ENCODE data around the gene TBC1D7. TPM values are rescaled to one million over a fixed set of nuclear protein-coding genes. Genes with fewer than 3 reads are reported as not detected.
A peak's percentile ranks its signal among the peaks of the same experiment; 100 is the strongest.

Gene TBC1D7
- total RNA-seq, result 16.6 TPM

GRCh38 chr6:13328076-13328874 lies at the start of gene TBC1D7:
Gene TBC1D7, minus strand, starts transcription at chr6:13328537. Its CDS starts 1,639 bp downstream, at chr6:13326898.
- peak; percentile 97 for ATAC-seq

GRCh38 chr6:13377054-13377758 lies 48.9 kb upstream of the TBC1D7 start:
- no peak for ATAC-seq

DNA sequence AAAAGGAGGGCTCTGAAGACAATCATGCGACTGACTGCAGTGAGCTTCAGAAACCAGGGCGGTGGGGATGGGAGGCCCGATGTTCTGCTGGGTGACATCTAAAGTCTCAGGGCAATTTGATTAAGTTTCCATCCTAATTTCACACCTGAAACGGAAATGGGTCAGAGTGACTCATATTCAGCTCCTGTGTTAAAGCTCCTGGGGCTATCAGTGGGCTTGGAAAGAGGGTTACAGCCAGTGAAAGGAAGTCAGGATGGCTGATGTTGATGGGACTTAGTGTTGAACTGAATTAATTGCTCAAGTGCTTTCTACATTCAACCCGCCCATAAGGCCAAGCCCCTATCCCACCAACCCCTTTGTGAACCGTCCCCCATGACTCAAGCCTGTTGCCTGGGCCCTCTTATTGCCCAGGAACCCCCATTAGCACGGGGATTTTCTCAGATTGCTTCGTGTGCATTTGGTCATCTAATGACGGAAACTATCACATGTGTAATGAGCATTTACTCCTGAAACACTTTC lies 47.1 kb upstream of the TBC1D7 start:
- ATAC-seq, result no peak

DNA sequence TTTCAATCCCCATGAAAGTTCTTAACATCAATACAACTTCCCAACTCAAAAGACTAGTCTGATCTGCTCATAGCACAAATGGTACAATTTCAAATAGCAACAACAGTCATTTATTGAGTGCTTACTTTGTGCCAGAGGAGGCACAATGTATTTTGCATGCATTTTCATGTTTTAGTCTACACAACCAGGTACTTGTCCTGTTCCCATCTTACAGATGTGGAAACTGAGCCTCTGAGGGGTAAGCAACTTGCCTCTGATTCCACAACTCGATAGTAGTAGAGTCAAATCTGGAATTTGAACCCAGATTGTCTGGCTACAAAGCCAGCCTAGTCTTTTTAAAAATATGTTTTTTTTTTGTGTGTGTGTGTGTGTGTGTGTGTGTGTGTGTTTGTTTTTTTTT lies 45.6 kb upstream of the TBC1D7 start:
- no peak for ATAC-seq

DNA sequence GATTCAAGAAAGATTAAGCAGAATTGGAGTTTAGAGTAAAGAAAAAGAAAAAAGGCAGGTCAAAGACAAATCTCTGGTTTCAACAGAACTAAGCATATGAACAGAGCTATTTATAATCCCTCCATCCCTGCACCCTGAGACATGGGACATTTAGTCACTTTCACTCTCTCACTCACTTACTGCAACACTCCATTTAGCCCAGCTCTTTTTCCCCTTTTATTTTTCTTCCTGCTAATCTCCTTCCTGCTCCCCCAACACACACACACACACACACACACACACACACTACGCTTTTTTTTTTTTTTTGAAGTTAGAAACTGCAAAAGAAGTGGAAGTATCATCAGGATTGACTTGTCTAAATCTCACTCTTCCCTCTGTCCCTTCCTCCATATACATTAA lies 45.1 kb upstream of the TBC1D7 start:
- no peak for ATAC-seq

DNA sequence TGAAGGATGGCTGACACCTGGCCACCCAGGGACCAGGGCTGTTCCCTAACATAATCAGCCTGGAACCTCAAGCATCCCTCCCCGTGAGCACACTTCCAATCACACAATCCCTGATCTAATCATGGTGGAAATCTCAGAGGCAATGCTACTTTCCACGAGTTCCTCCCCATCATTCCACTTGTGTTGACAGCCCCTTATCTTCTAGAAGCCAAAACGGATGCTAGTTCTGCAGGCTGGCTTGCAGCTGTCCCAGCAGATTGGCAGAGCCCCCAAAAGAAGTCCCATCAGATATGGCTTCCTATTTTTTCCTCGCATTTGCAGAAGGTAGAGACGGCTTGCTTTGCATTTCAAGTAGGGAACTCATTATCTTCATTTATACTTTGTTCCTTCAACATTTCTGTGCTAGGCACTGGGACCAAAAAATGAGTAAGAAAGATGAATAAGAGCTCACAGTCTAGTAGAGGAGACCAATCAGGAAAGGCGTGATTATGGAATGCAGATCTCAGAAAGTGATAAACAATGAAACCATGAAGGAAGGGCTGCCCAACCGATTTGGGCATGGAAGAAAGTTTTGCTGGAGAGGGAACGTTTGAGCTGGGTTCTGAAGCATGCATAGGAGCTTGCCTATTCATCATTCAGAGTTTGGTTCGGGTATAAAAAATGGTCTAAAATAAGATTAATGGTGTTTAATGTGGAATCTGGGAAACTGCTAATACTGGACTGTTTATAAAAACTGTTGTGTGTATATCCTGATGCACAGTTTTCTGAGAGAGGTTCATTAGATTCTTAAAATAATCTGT lies 44.6 kb upstream of the TBC1D7 start:
- no peak for ATAC-seq

- ATAC-seq, result no peak
Measured at GRCh38 chr6:13372076-13372475, 43.7 kb upstream of the TBC1D7 start.

DNA sequence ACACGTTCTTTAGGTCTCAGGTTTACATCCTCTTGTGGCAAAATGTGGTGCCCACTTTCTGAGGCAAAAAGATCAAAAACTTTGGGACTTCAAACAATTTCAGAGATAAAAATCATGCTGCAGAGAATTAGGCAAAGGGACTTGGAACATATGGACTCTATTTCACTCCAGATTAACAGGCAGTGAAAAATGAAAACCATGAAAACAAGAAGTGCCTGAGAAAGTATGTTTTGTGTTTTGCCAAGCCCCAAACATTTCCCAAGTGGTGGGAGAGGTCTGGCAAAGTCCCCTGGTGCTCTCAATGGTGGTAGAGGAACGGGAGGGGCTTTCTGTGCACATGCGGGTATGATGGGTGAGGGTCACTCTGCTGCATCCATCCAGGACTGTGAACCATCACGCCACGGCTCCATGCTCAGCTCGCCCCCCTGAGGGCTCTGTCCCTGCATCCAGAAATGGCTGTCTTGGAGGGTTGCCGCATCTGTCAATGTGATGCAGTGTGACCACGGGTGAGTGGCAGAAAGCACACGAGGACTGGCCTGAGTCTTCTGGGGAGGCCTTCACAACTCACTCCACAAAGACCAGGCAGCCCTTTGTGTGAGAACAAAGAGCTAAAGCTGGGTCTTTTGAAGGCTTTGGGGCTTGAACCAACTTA lies 43.2 kb upstream of the TBC1D7 start:
- ATAC-seq, result no peak

DNA sequence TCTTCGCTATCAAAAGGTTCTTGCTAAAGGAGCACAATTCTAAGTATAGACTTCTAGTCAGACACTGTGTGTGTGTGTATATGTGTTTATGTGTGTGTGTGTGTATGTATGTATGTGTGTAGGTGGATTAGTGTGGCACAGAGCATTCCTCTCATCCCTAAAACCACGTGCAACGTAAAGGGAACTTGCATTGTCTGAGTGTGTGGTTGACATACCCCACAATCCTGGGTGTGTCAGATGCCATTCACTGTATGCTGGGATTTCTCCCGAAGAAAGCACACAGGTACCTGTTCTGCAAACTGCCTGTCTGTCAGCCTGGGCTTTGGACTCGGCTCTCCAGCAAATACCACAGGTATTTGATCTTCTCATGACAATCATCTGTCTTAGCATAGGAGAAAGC lies 42.3 kb upstream of the TBC1D7 start:
- no peak for ATAC-seq

GRCh38 chr6:13369591-13369990 lies 41.3 kb upstream of the TBC1D7 start:
- ATAC-seq, result no peak

GRCh38 chr6:13368731-13369115 lies 40.4 kb upstream of the TBC1D7 start:
- ATAC-seq, result no peak

- peak; percentile 68 for ATAC-seq
Measured at GRCh38 chr6:13368079-13368730, 39.9 kb upstream of the TBC1D7 start.

GRCh38 chr6:13367396-13367795 lies 39.1 kb upstream of the TBC1D7 start:
- no peak for ATAC-seq

DNA sequence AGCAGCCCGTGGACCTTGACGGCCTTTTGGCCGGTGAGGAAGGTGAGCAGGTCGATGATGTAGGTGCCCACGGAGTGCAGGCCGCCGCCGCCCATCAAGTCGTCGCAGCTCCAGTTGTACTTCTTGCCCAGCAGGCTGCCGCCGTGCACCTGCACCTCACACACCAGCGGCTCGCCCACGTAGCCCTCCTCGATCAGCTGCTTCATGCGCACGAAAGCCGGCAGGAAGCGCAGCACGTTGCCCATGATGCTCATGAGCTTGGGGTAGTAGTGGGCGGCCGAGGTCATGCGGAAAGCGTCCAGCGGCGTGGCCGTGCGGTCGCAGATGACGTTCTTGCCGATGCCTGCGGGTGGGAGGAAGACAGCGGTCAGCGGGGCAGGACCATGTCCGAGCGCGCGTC lies 37.0 kb upstream of the TBC1D7 start:
- no peak for ATAC-seq

DNA sequence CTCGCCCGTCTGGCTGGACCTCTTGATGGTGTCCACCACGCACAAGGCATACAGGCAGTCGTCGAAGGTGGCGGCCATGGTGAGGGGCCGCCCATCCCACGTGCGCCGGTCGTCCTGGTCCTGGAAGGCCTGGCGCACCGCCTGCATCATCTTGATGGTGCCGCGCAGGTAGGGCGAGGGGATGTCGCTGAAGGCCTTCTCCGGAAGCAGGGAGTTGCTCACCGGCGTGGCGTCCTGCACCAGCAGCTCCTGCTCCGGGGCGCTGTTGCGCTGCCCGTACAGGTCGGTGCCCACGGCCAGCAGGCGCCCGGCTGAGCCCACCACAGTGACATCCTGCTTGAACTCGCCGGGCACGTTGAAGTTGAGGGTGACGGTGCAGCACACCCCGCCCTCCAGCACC lies 36.5 kb upstream of the TBC1D7 start:
- no peak for ATAC-seq

- ATAC-seq, result no peak
Measured at GRCh38 chr6:13362412-13362811, 34.1 kb upstream of the TBC1D7 start.

DNA sequence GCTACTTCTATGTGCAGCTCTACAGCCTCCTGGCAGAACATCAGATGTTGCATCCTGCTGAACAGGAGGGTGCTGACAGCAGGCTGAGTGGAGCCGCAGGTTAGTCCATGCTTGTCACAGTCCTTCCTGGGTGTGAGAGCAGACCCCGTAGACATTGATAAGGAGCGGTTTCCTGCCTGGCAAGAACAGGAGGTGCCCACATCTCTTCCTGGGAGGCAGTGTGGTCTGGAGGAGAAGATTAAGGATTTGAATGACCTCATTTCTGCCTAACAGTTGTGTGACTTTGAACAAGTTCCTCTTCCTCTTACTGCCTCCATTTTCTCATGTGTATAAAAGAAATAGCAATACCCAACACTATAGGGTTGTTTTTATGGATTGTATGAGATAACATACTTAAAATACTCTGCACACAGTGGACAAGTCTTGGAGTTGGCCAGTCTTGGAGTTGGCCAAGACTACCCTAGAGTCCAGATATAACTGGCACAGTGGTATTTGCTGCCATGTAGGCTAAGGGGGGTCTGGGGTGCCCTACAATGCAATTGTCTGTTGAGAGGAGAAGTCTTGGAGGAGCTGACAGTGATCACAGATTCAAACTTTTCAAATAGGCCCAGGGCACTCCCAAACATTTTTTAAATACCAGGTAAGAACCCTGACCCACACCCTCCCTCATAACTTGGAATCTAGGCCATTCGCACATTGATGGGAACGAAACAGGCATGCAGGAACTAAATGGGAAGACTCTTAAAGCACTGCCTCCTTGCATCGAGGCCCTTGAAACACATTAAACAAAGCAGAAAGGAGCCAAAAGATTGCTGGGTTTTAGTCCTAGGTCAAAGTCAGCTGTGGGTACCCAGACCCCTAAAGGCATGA lies 32.6 kb upstream of the TBC1D7 start:
- ATAC-seq, result no peak

GRCh38 chr6:13359287-13359686 lies 30.9 kb upstream of the TBC1D7 start:
- ATAC-seq, result no peak

DNA sequence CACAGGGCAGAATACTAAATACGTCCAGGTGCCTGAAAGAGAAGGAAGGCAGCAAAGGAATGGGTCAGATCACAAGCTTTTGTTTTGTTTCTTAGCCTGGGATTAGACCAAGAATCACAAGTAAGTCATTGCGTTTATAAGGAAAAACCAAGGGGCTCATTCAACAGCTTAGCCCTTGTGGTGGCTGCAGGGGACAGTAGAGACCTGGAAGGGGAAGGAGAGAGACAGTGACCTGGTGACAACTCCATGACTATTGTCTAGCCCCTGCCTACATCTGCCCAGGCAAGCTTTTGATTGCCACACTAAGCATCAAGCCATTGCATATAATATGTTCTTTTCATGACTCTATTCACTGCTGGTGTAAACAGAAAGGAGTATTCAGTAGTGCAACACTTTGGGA lies 30.2 kb upstream of the TBC1D7 start:
- no peak for ATAC-seq

DNA sequence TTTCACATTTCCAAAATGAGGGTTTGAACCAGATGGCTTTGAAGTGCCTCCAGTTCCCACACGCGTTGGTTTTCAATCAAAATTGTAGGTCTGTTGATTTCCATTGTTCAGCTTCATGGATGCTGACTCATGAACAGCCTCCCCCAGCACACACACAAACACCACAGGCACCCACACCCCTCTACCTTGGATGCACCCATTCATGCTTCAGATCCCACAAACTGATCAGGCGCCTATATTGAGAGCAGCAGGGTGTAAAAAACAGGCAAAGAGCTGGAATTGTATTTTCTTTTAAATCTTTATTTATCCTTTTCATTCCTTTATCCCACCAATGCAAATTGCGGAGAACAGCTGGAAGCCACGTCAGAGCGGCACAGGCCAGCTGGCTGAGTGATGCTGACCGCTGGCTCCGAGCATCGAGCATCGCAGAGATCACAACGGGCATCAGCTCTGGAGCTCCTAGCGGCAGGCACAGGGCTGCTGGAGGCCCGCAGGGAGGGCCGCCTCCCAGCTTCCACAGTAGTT lies 29.3 kb upstream of the TBC1D7 start:
- ATAC-seq, result no peak
